Epithelial cell of esophagus (primary cell): Measurements from ENCODE around the gene ZDHHC14.
"Not testable (repeated sequence)": the region's sequence is repeated elsewhere in the genome, so short reads cannot be mapped to it uniquely, and the experiment has no call there.

ENCODE experiments used
- DNase-seq: peaks from one replicate; pipeline ENCODE4 v3.0.0; 2010; ENCODE audit warnings: low read depth
- H3K4me3 ChIP-seq: 2 replicates; pipeline ENCODE4 v1.5.1; 2011; ENCODE audit warnings: mild to moderate bottlenecking, low read length, control low read depth
- CTCF ChIP-seq: IDR thresholded peaks from 2 replicates; pipeline ENCODE4 v1.5.1; 2011; ENCODE audit warnings: low read depth, mild to moderate bottlenecking, low read length, control low read depth, inconsistent platforms; ENCODE audit not compliant: insufficient read depth; ENCODE audit errors: missing control alignments

ZDHHC14 gene

GRCh38 chr6:157579467-157580031 is 198.6 kb downstream of the ZDHHC14 start:
- H3K4me3 ChIP-seq, result no peak overlapping the region
- no peak for DNase-seq
- TF ChIP-seq CTCF, result no peak

- no peak for DNase-seq
- no peak for TF ChIP-seq CTCF
- H3K4me3 ChIP-seq, result no peak overlapping the region
Measured at GRCh38 chr6:157584036-157584435, 203.0 kb downstream of the ZDHHC14 start.

- TF ChIP-seq CTCF, result no peak
- no peak for DNase-seq
- no peak overlapping the region for H3K4me3 ChIP-seq
Measured at GRCh38 chr6:157585274-157586087, 204.5 kb downstream of the ZDHHC14 start.

GRCh38 chr6:157586088-157586414 is 205.1 kb downstream of the ZDHHC14 start:
- no peak for TF ChIP-seq CTCF
- no peak overlapping the region for H3K4me3 ChIP-seq
- DNase-seq, result no peak

DNA sequence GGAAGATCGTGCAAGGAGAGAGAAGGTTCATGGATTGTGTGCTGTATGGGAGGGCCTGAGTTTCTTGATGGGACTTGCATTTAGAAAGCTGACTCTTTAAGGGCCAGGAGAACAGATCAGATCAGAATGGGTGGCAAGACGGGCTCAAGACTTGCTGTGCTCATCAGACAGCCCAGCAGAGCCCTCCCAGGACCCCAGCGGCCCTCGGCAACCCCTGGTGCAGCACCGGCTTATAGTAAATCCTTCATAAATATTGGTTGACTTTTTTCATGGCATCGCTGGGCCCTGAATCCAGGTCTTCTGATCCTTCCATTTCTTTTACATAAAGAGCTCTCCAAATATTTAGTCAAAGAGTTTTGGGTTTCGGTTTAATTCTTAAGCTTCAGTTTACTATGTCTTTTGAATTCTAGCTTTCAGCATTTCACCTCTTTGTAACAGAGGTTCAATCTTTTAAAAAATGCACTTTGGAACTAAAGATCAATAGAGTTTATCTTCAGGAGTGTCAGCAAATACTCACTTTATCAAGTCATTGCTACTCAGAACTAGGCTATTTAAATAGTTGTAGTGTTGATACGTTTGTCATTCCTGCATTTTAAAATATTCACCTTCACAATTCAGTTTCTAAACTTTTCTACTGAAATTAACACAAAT is 205.6 kb downstream of the ZDHHC14 start:
- no peak for TF ChIP-seq CTCF
- no peak overlapping the region for H3K4me3 ChIP-seq
- DNase-seq, result no peak

- no peak overlapping the region for H3K4me3 ChIP-seq
- no peak for DNase-seq
- no peak for TF ChIP-seq CTCF
Measured at GRCh38 chr6:157587127-157587926, 206.3 kb downstream of the ZDHHC14 start.

DNA sequence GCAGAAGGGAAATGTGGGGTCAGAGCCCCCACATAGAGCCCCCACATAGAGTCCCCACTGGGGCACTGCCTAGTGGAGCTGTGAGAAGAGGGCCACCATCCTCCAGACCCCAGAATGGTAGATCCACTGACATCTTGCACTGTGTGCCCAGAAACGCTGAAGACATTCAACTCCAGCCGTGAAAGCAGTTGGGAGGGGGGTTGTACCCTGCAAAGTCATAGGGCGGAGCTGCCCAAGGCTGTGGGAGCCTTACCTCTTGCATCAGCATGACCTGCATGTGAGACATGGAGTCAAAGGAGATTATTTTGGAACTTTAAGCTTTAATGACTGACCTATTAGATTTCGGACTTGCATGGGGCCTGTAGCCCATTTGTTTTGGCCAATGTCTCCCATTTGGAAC is 209.7 kb downstream of the ZDHHC14 start:
- H3K4me3 ChIP-seq, DNase-seq: not testable (repeated sequence)
